ENCODE results near the gene CTXND1. TPM values are rescaled to one million over a fixed set of nuclear protein-coding genes. Genes with fewer than 3 reads are reported as not detected.

Gene CTXND1
- total RNA-seq, 2 donors from 2014 or later = 0.05 TPM; not detected in 1

GRCh38 chr15:80216141-80216540, 35.9 kb downstream of the CTXND1 start:
- intact Hi-C loops (cut with DNase I) = no loop called here

GRCh38 chr15:80214910-80215309, 37.1 kb downstream of the CTXND1 start:
- intact Hi-C loops (cut with DNase I) = no loop called here

More at GRCh38 chr15:80216141-80216540, 35.9 kb downstream of the CTXND1 start:
- DNase-seq (ENCODE audit: low spot score) = no peak

GRCh38 chr15:80211976-80212375, 40.0 kb downstream of the CTXND1 start:
- no peak for DNase-seq (ENCODE audit: low spot score)
- intact Hi-C loops (cut with DNase I) = no loop called here

More at GRCh38 chr15:80214910-80215309, 37.1 kb downstream of the CTXND1 start:
- no peak for DNase-seq (ENCODE audit: low spot score)

DNA sequence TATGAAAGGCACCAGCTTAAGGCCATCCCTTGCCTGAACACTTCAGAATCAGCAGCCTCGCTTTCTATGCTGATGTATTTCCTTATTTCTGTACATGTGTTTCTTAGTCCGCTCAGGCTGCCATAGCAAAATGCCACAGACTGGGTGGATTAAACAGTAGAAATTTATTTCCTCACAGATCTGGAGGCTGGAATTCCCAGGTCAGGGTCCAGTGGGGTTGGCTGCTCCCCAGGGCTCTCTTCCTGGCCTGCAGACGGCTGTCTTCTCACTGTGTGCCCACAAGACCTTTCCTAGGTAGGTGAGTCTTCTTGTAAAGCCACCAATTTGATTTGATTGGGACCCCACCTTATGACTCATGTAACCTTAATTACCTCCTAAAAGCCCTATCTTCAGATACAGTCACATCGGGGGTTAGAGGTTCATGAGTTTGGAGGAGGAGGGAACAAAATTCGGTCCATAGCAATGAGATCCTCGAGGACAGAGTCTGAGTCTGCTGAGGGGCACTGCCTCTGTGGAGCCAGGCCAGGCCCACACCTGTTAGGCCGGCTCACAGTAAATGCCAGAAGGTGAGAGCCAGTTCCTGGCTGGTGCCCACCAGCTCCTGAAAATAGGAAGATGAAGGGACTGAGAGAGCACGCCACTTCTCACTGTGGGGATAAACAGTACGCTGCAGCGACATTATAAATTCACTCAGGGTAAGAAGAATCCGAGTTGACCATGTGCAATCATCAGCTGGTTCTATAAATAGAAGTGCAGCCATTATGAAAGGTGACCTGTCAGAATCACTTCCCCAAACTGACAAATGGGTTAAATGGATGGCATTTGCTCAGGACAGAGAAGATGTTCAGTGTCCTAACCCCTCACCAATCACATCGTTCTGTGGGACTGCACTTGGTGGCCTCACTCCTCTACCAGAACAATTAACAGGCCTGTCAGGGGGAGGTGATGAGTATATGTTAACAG, 41.1 kb downstream of the CTXND1 start:
- DNase-seq (ENCODE audit: low spot score) = no peak
- intact Hi-C loops (cut with DNase I) = no loop called here

- no peak for DNase-seq (ENCODE audit: low spot score)
- intact Hi-C loops (cut with DNase I) = no loop called here
Observed at GRCh38 chr15:80208758-80209734, 43.0 kb downstream of the CTXND1 start.

GRCh38 chr15:80207887-80208286, 44.1 kb downstream of the CTXND1 start:
- intact Hi-C loops (cut with DNase I) = no loop called here
- DNase-seq (ENCODE audit: low spot score) = no peak

DNA sequence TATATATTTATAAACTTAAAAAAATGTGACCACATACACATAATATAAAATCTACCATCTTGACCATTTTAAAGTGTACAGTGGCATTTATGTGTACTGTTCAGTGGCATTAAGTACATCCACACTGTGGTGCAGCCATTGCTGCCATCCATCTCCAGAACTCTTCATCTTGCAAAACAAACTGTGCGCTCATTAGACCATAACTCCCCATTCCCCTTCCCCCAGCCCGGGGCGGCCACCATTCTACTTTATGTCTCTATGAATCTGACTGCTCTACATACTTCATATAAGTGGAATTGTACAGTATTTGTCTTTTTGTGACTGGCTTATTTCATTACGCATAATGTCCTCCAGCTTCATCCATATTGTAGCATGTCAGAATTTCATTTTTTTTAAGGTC, 47.8 kb downstream of the CTXND1 start:
- intact Hi-C loops (cut with DNase I) = no loop called here
- DNase-seq (ENCODE audit: low spot score) = no peak

- DNase-seq (ENCODE audit: low spot score) = no peak
- intact Hi-C loops (cut with DNase I) = no loop called here
Observed at GRCh38 chr15:80203361-80203885, 48.6 kb downstream of the CTXND1 start.

- DNase-seq (ENCODE audit: low spot score) = no peak
Observed at GRCh38 chr15:80202641-80203360, 49.2 kb downstream of the CTXND1 start.

GRCh38 chr15:80202016-80202315, 50.0 kb downstream of the CTXND1 start:
- DNase-seq (ENCODE audit: low spot score) = no peak
- intact Hi-C loops (cut with DNase I) = no loop called here

More at GRCh38 chr15:80202641-80203360, 49.2 kb downstream of the CTXND1 start:
- intact Hi-C loops (cut with DNase I) = no loop called here

DNA sequence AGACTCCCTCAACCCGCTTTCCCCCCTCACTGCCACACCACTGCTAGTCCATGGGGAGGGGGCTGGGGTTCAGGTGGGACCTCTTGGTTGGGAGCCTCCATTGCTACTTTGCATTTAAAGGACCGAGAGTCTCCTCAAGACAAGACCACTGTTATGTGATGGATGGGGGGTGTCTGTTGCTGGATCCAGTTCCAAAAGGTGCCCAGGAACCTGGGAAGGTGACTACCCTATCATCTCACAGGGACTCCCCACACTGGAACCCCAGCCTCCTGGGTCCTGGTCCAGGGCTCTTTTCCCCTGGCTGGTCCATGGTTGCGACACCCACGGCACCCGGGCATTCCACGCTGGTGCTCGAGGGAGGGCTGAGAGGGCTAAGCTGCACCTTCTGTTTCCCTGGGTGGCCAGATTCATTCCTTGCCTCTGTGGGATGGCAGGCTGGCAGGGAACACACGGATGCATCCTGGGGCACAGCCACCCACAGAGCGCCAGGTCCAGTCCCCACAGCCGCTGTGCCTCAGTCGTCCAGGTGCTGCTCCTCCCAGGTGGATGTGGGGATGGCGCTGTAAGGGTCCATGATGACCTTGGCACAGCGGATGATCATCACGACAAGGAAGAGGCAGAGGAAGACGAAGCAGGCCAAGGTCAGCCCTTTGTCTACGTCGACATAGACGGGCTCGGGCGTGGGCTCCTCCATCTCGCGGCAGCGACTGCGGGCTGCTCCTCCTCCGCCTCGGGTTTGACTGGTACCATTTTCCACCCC, 50.6 kb downstream of the CTXND1 start:
- intact Hi-C loops (cut with DNase I) = no loop called here
- no peak for DNase-seq (ENCODE audit: low spot score)

GRCh38 chr15:80199869-80200268, 52.1 kb downstream of the CTXND1 start:
- no peak for DNase-seq (ENCODE audit: low spot score)
- intact Hi-C loops (cut with DNase I) = no loop called here

DNA sequence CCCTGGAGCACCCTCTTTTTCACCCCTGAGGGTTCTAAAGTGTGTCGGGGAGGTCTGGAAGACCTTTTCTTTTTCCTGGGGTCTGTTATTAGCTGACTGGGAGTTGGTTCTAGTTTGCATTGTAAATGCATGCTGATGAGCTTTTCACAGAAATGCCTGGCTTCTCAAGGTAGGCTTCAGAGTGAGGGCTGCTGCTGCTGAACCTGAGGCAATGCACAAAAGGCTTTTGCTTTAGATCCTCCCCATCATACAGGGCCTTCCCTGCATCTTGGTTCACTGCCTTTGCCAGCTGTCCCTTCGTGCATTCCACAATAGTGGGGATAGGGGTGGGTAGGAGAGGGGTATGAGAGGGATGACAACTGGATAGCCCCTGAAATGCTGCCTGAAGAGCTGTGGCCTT, 52.6 kb downstream of the CTXND1 start:
- intact Hi-C loops (cut with DNase I) = no loop called here
- no peak for DNase-seq (ENCODE audit: low spot score)

- intact Hi-C loops (cut with DNase I) = no loop called here
- no peak for DNase-seq (ENCODE audit: low spot score)
Observed at GRCh38 chr15:80194914-80195313, 57.1 kb downstream of the CTXND1 start.

GRCh38 chr15:80194186-80194585, 57.8 kb downstream of the CTXND1 start:
- intact Hi-C loops (cut with DNase I) = no loop called here
- DNase-seq (ENCODE audit: low spot score) = no peak

DNA sequence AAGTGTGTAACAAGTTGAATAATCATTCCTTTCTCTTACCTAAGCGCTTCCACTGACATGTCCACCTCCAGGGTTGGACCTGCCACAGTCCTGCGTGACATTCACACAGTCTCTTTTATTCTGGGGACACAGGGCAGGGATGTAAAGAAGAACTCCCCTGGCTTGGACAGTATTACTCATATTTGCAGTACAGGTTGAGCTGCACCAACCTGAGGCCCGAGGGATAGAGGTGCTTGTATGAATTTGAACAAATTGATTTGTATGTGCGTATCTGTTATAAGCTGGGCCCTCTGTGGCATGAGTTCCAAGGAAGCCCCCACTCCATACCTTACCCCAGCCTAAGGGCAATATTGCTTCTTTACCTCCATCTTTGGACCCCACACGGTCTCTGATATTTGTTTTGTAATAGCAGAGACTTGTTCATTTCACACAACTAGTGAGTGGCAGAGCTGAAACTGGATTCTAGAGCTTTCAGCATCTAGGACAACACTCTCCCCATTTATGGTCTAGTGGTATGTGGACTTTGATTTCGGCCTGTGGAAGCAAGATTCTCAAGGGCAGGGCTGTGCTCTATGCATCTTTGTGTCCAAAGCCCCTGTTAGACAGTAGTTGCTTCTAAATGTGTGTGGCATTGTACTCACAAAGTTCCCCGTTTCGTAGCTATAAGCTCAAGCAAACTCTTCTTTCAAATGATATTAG, 60.0 kb downstream of the CTXND1 start:
- DNase-seq (ENCODE audit: low spot score) = no peak
- intact Hi-C loops (cut with DNase I) = no loop called here

GRCh38 chr15:80191198-80191597, 60.8 kb downstream of the CTXND1 start:
- no peak for DNase-seq (ENCODE audit: low spot score)
- intact Hi-C loops (cut with DNase I) = no loop called here

- intact Hi-C loops (cut with DNase I) = no loop called here
- no peak for DNase-seq (ENCODE audit: low spot score)
Observed at GRCh38 chr15:80188251-80188650, 63.8 kb downstream of the CTXND1 start.

All from posterior vena cava (tissue), 2 donors.